HepG2 (cell line): Measurements from ENCODE around the gene TNS1. TPM values are rescaled to one million over a fixed set of nuclear protein-coding genes. Genes with fewer than 3 reads are reported as not detected.
A peak's percentile ranks its signal among the peaks of the same experiment; 100 is the strongest.

Experiments
- E2F5 ChIP-seq: sonication (generic); formaldehyde crosslinking; conservative IDR thresholded peaks from 2 replicates; pipeline ENCODE4 v1.4.0; 2020; ENCODE audit warnings: missing genetic modification reagents
- HNRNPUL1 ChIP-seq: fragments of 200-400 bp; formaldehyde crosslinking; IDR thresholded peaks from 2 replicates; pipeline ENCODE4 v1.6.1; 2017; ENCODE audit warnings: low read depth, mild to moderate bottlenecking, low read length, moderate library complexity
- IRF9 ChIP-seq: sonication (generic); formaldehyde crosslinking; IDR thresholded peaks from 2 replicates; pipeline ENCODE4 v1.8.0; 2022; ENCODE audit warnings: missing genetic modification reagents, mild to moderate bottlenecking, borderline replicate concordance
- KAT8 ChIP-seq: IDR thresholded peaks from 2 replicates; pipeline ENCODE4 v1.6.1; 2016; ENCODE audit warnings: missing genetic modification reagents, missing compliant biosample characterization
- KLF6 ChIP-seq: IDR thresholded peaks from 2 replicates; pipeline ENCODE4 v1.8.0; 2016; ENCODE audit warnings: missing biosample characterization, missing genetic modification reagents
- PCBP1 ChIP-seq: fragments of 200-400 bp; formaldehyde crosslinking; IDR thresholded peaks from 2 replicates; pipeline ENCODE4 v1.6.1; 2017; ENCODE audit warnings: mild to moderate bottlenecking, low read depth, low read length, borderline replicate concordance
- RORA ChIP-seq: sonication (generic); formaldehyde crosslinking; IDR thresholded peaks from 2 replicates; pipeline ENCODE4 v1.5.0; 2020; ENCODE audit warnings: mild to moderate bottlenecking, missing genetic modification reagents, moderate library complexity
- SMC3 ChIP-seq: IDR thresholded peaks from 2 replicates; pipeline ENCODE4 v1.6.1; 2011; ENCODE audit warnings: low read length, improper control_type of control experiment
- SP2 ChIP-seq: sonication (generic); formaldehyde crosslinking; IDR thresholded peaks from 2 replicates; pipeline ENCODE4 v1.5.1; 2020; ENCODE audit warnings: mild to moderate bottlenecking, missing genetic modification reagents
- SPEN ChIP-seq: sonication (generic); formaldehyde crosslinking; IDR thresholded peaks from 2 replicates; pipeline ENCODE4 v1.5.1; 2020; ENCODE audit warnings: low read depth, mild to moderate bottlenecking, missing genetic modification reagents
- STAT6 ChIP-seq: sonication (generic); formaldehyde crosslinking; IDR thresholded peaks from 2 replicates; pipeline ENCODE4 v1.4.0; 2020; ENCODE audit warnings: missing genetic modification reagents, mild to moderate bottlenecking, borderline replicate concordance
- TBL1XR1 ChIP-seq: fragments of 150-350 bp; IDR thresholded peaks from 2 replicates; pipeline ENCODE4 v1.6.1; 2014; ENCODE audit warnings: borderline replicate concordance, low read length; ENCODE audit not compliant: partially characterized antibody
- XRCC5 ChIP-seq: fragments of 200-400 bp; formaldehyde crosslinking; optimal IDR thresholded peaks from 2 replicates; pipeline ENCODE3; 2017; ENCODE audit warnings: mild to moderate bottlenecking, low read length
- YY1 ChIP-seq: IDR thresholded peaks from 2 replicates; pipeline ENCODE4 v1.6.1; 2011; ENCODE audit warnings: low read length, low read depth, moderate library complexity, mild to moderate bottlenecking; ENCODE audit not compliant: insufficient read depth, insufficient replicate concordance
- ZBTB43 ChIP-seq: sonication (generic); formaldehyde crosslinking; conservative IDR thresholded peaks from 2 replicates; pipeline ENCODE4 v1.4.0; 2020; ENCODE audit warnings: missing genetic modification reagents
- ZBTB44 ChIP-seq: sonication (generic); formaldehyde crosslinking; IDR thresholded peaks from 2 replicates; pipeline ENCODE4 v1.4.0; 2020; ENCODE audit warnings: missing genetic modification reagents
- ZNF292 ChIP-seq: sonication (generic); formaldehyde crosslinking; IDR thresholded peaks from 2 replicates; pipeline ENCODE4 v1.8.1; 2022; ENCODE audit warnings: mild to moderate bottlenecking, low read depth, missing genetic modification reagents, borderline replicate concordance
- ZNF350 ChIP-seq: sonication (generic); formaldehyde crosslinking; IDR thresholded peaks from 2 replicates; pipeline ENCODE4 v1.4.0; 2020; ENCODE audit warnings: mild to moderate bottlenecking, low read depth, missing genetic modification reagents, borderline replicate concordance
- ZNF720 ChIP-seq: sonication (generic); formaldehyde crosslinking; IDR thresholded peaks from 2 replicates; pipeline ENCODE4 v1.4.0; 2020; ENCODE audit warnings: missing genetic modification reagents
- ZNF792 ChIP-seq: IDR thresholded peaks from 2 replicates; pipeline ENCODE4 v1.6.1; 2016
- ZNF883 ChIP-seq: sonication (generic); formaldehyde crosslinking; IDR thresholded peaks from 2 replicates; pipeline ENCODE4 v1.5.1; 2020; ENCODE audit warnings: mild to moderate bottlenecking, missing genetic modification reagents; ENCODE audit errors: not compliant biosample characterization
- polyA plus RNA-seq, 8 experiments: library from polyadenylated mRNA; depleted of rRNA in 3 of 8; stranded (reverse) in 7 of 8; unstranded in 1 of 8; fragments of >200 nt; fragmentation: Illumina TruSeq in 4 of 8; extraction: Trizol in 4 of 8; gene quantifications; 2 replicates each; pipeline versions ENCODE4 v1.2.1 to v1.2.3, GENCODE V29; 2011 to 2016; ENCODE audit warnings: low read depth in 4 of 8, missing spikeins in 1 of 8, mixed read lengths in 1 of 8; ENCODE audit not compliant: insufficient read depth in 1 of 8
- total RNA-seq, 5 experiments: library from RNA; depleted of rRNA; stranded (reverse); fragments of >200 nt; fragmentation: Illumina TruSeq; extraction: Trizol; gene quantifications; 2 replicates each; pipeline ENCODE4 v1.2.3, GENCODE V29; 2016; ENCODE audit warnings: low read depth in 1 of 5

Gene TNS1
- total and polyA plus RNA-seq, 2 of the 13 experiments (the other 11 are each of a cell fraction or from before 2014, with no cell fraction given): 1.9 to 118 TPM

- no peak for TF ChIP-seq ZBTB44
- TF ChIP-seq KAT8 (CRISPR knock-in tag): peak; percentile 38; the same call in 1 of the 2 replicates
- TF ChIP-seq ZNF792: peak; percentile 99; the same call in 1 of the 2 replicates
- TF ChIP-seq ZNF883 (CRISPR knock-in tag): no peak
- no peak for TF ChIP-seq E2F5 (CRISPR knock-in tag)
- peak; percentile 48; the same call in 1 of the 2 replicates for TF ChIP-seq ZNF350 (CRISPR knock-in tag)
- peak; percentile 38; the same call in 1 of the 2 replicates for TF ChIP-seq KLF6 (CRISPR knock-in tag)
- peak; percentile 22; the same call in 1 of the 2 replicates for TF ChIP-seq IRF9 (CRISPR knock-in tag)
- no peak for TF ChIP-seq RORA (CRISPR knock-in tag)
- TF ChIP-seq HNRNPUL1: no peak
- TF ChIP-seq SPEN: peak; percentile 63; the same call in 1 of the 2 replicates
- TF ChIP-seq TBL1XR1: no peak
- TF ChIP-seq ZNF720: peak; percentile 53; the same call in 1 of the 2 replicates
- peak; percentile 26 for TF ChIP-seq XRCC5
- TF ChIP-seq ZBTB43 (CRISPR knock-in tag): no peak
- TF ChIP-seq SP2 (CRISPR knock-in tag): no peak
- TF ChIP-seq ZNF292 (CRISPR knock-in tag): peak; percentile 60; the same call in 1 of the 2 replicates
- TF ChIP-seq PCBP1: peak; percentile 72; the same call in 1 of the 2 replicates
- TF ChIP-seq SMC3: no peak; the same call in 1 of the 2 replicates
- peak; percentile 58; the same call in 1 of the 2 replicates for TF ChIP-seq STAT6
- no peak for TF ChIP-seq YY1
These were observed 98.8 kb downstream of the TNS1 start (continued) for GRCh38 chr2:217903859-217904613.
